HG02642 (cell line): Measurements from ENCODE around the gene TARBP2.
"Not testable (repeated sequence)": the region's sequence is repeated elsewhere in the genome, so short reads cannot be mapped to it uniquely, and the experiment has no call there.

ENCODE experiments used
- ATAC-seq: cut with Tn5 transposase; IDR thresholded peaks from one replicate; pipeline ENCODE4 v1.9.1; 2021; ENCODE audit warnings: mild to moderate bottlenecking; ENCODE audit not compliant: unreplicated experiment, poor library complexity

The TARBP2 gene

DNA sequence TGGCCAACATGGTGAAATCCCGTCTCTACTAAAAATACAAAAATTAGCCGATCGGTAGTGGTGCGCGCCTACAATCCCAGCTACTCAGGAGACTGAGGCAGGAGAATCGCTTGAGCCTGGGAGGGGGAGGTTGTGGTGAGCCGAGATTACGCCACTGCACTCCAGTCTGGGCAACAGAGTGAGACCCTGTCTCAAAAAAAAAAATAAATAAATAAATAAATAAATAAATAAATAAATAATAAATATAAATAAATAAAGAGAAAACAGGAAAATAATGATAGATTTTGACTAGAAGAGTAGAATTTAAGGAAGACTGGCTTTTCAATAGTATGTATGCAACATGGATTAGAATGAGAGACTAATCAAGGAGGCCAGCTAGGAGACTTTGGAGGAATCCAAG, 49.0 kb downstream of the TARBP2 start:
- not testable (repeated sequence) for ATAC-seq

DNA sequence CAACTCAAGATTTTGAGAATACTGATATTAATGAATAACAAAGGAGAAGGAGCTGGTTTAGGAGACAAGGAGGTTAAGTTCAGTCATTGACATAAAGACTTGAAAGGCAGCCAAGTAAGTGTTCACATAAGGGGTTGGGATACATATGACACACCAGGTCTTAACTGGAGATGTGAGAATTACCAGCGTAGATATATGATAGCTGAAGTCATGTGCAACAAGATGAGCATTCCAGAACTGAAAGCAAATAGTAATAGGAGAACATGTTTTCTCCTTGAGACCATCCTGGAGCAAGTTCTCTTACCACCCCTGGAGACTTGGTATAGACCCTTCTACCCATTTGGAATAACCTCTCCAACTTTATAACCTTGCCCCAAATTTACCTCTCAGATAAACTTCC, 49.5 kb downstream of the TARBP2 start:
- no peak for ATAC-seq

- ATAC-seq = no peak
These were observed 50.8 kb downstream of the TARBP2 start for GRCh38 chr12:53551889-53552291.

DNA sequence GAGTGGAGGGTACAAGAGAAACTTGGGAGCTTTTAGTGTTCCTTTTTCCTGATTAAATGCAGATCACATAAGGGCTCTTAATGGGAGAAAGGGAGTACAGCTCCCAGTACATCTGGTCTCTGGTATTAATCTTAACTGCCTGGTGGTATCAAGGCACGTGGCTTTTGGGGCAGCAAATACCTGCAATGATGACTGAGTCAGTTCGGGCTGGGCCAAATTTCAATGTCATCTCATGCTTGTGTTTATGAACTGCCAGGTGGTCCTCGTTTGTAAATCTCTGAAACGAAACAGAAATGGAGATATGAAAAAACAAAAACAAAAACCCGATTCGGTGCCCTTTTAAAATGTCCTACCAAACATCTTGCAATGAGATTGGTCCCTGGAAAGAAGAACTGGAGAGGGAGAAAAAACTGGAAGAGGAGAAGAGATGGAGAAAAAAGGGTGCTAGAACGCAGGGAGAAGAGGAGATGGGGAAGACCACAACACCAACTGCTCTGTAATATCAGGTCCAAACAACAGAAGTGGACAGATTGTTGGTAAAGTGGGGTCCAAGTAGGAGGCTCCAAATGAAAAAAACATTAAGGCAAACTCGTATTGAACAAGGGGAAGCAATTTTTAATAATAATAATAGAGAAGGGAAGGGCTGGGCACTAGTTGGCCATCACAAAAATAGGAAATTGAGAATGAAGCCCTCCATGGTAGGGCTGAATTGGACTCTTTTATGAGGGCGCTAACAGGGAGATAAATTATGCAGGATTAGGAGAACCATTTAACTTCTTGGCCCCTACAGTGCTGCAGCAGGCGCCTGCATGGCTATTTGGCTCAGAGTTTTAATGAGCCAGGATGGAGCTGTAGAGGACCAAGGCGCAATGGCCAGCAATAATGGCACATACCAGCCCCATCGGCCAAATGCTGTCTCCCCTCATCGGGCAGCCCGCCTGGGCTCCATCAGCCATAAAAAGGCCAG, 51.6 kb downstream of the TARBP2 start:
- ATAC-seq = no peak
